ENCODE results near the gene CDH4. TPM values are rescaled to one million over a fixed set of nuclear protein-coding genes. Genes with fewer than 3 reads are reported as not detected.

CDH4 gene
- total and polyA plus RNA-seq, 2 of the 13 experiments (the other 11 are each of a cell fraction or from before 2014, with no cell fraction given) = not detected

DNA sequence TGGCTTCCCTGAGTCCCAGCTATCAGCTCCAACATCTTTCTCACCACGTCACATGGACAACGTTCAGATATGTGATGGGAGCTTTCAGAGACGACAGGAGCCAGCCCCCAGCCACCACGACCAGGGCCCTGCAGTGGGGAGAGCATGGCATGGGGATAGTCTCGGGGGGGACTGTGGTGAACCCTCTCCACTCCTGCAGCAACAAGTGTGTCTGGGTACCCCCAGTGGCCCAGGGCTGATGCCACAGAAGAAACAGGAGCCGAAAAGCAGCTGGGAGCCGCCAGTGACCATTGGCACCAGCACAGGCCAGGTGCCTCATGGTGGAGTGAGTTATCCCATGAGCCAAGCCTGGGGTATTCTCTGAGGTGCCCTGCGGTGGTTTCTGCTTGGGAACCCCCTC is 473.9 kb downstream of the CDH4 start:
- TF ChIP-seq POLR2A (IDR thresholded peaks at IDR 0.05; ENCODE audit: insufficient read depth in 1 of 2, low read depth in 2 of 2, low read length in 2 of 2) = no peak
- TF ChIP-seq HNRNPK (IDR thresholded peaks at IDR 0.05; ENCODE audit: low read depth, low read length, poor library complexity, severe bottlenecking) = no peak
- TF ChIP-seq ZNF460 (CRISPR knock-in tag; IDR thresholded peaks at IDR 0.05; ENCODE audit: borderline replicate concordance) = no peak
- TF ChIP-seq, protein P1, sequence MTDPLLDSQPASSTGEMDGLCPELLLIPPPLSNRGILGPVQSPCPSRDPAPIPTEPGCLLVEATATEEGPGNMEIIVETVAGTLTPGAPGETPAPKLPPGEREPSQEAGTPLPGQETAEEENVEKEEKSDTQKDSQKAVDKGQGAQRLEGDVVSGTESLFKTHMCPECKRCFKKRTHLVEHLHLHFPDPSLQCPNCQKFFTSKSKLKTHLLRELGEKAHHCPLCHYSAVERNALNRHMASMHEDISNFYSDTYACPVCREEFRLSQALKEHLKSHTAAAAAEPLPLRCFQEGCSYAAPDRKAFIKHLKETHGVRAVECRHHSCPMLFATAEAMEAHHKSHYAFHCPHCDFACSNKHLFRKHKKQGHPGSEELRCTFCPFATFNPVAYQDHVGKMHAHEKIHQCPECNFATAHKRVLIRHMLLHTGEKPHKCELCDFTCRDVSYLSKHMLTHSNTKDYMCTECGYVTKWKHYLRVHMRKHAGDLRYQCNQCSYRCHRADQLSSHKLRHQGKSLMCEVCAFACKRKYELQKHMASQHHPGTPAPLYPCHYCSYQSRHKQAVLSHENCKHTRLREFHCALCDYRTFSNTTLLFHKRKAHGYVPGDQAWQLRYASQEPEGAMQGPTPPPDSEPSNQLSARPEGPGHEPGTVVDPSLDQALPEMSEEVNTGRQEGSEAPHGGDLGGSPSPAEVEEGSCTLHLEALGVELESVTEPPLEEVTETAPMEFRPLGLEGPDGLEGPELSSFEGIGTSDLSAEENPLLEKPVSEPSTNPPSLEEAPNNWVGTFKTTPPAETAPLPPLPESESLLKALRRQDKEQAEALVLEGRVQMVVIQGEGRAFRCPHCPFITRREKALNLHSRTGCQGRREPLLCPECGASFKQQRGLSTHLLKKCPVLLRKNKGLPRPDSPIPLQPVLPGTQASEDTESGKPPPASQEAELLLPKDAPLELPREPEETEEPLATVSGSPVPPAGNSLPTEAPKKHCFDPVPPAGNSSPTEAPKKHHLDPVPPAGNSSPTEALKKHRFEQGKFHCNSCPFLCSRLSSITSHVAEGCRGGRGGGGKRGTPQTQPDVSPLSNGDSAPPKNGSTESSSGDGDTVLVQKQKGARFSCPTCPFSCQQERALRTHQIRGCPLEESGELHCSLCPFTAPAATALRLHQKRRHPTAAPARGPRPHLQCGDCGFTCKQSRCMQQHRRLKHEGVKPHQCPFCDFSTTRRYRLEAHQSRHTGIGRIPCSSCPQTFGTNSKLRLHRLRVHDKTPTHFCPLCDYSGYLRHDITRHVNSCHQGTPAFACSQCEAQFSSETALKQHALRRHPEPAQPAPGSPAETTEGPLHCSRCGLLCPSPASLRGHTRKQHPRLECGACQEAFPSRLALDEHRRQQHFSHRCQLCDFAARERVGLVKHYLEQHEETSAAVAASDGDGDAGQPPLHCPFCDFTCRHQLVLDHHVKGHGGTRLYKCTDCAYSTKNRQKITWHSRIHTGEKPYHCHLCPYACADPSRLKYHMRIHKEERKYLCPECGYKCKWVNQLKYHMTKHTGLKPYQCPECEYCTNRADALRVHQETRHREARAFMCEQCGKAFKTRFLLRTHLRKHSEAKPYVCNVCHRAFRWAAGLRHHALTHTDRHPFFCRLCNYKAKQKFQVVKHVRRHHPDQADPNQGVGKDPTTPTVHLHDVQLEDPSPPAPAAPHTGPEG (CRISPR knock-in tag; IDR thresholded peaks at IDR 0.05) = no peak
- no peak for TF ChIP-seq HOXA3 (CRISPR knock-in tag; IDR thresholded peaks at IDR 0.05)
- TF ChIP-seq ZNF343 (CRISPR knock-in tag; IDR thresholded peaks at IDR 0.05) = no peak
- TF ChIP-seq, protein P2, sequence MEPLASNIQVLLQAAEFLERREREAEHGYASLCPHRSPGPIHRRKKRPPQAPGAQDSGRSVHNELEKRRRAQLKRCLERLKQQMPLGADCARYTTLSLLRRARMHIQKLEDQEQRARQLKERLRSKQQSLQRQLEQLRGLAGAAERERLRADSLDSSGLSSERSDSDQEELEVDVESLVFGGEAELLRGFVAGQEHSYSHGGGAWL (CRISPR knock-in tag; IDR thresholded peaks at IDR 0.05) = no peak
- TF ChIP-seq, protein P3, sequence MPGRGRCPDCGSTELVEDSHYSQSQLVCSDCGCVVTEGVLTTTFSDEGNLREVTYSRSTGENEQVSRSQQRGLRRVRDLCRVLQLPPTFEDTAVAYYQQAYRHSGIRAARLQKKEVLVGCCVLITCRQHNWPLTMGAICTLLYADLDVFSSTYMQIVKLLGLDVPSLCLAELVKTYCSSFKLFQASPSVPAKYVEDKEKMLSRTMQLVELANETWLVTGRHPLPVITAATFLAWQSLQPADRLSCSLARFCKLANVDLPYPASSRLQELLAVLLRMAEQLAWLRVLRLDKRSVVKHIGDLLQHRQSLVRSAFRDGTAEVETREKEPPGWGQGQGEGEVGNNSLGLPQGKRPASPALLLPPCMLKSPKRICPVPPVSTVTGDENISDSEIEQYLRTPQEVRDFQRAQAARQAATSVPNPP (CRISPR knock-in tag; IDR thresholded peaks at IDR 0.05) = no peak
- TF ChIP-seq NFE2L2 (IDR thresholded peaks at IDR 0.05; ENCODE audit: low read length) = no peak
- TF ChIP-seq REXO4 (CRISPR knock-in tag; IDR thresholded peaks at IDR 0.05; ENCODE audit: borderline replicate concordance) = no peak
- TF ChIP-seq, protein P4, sequence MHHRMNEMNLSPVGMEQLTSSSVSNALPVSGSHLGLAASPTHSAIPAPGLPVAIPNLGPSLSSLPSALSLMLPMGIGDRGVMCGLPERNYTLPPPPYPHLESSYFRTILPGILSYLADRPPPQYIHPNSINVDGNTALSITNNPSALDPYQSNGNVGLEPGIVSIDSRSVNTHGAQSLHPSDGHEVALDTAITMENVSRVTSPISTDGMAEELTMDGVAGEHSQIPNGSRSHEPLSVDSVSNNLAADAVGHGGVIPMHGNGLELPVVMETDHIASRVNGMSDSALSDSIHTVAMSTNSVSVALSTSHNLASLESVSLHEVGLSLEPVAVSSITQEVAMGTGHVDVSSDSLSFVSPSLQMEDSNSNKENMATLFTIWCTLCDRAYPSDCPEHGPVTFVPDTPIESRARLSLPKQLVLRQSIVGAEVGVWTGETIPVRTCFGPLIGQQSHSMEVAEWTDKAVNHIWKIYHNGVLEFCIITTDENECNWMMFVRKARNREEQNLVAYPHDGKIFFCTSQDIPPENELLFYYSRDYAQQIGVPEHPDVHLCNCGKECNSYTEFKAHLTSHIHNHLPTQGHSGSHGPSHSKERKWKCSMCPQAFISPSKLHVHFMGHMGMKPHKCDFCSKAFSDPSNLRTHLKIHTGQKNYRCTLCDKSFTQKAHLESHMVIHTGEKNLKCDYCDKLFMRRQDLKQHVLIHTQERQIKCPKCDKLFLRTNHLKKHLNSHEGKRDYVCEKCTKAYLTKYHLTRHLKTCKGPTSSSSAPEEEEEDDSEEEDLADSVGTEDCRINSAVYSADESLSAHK (CRISPR knock-in tag; IDR thresholded peaks at IDR 0.05; ENCODE audit: borderline replicate concordance) = no peak
- no peak for TF ChIP-seq TCF7L2 (IDR thresholded peaks at IDR 0.05; ENCODE audit: low read depth, low read length)
- FAIRE-seq = no peak
- no TSS peak for BruUV-seq (replicated peaks)
- peaks cover 1 to 43% of the 10 kb centered on the region in 2 experiments; a peak in 4 of 5 replicates for H3K27me3 ChIP-seq (ENCODE audit: control insufficient read depth in 1 of 2, insufficient read depth in 2 of 2, low read length in 2 of 2)
- H3K9ac ChIP-seq (ENCODE audit: insufficient read depth, low read depth, low read length) = no peak overlapping the region
- H3K4me2 ChIP-seq (ENCODE audit: low read depth, low read length) = no peak overlapping the region
- 0% methylated on average over 6 of the region's 8 CpGs for WGBS (ENCODE audit: low lambda C conversion rate)
- in situ Hi-C loops (cut with HindIII; ENCODE audit: extremely low pct_ligation_motif_present, low pct_unique_long_range_greater_than_20kb) (no loop called here), intact Hi-C loops (cut with micrococcal nuclease; ENCODE audit: unreplicated experiment) (no loop called here)
- no peak overlapping the region for H3K4me3 ChIP-seq (replicated peaks in 1 of 3; ENCODE audit: insufficient read depth in 1 of 3, low read depth in 2 of 3, low read length in 3 of 3)
- H3K27ac ChIP-seq (ENCODE audit: extremely low read length, insufficient read depth, low read length) = no peak overlapping the region
- ChIA-PET CTCF (ENCODE audit: low intra/inter-chr PET ratio, low total read pairs) (no interaction called here), POLR2A (no interaction called here)
- no peak for ATAC-seq
- no peaks in the 10 kb centered on the region for H3K36me3 ChIP-seq (replicated peaks in 1 of 2; ENCODE audit: control insufficient read depth in 1 of 2, insufficient read depth in 2 of 2, low read length in 2 of 2)
- no peaks in the 10 kb centered on the region for H3K79me2 ChIP-seq (ENCODE audit: insufficient read depth, low read length)
- peaks cover 12% of the 10 kb centered on the region; the same call in 1 of the 2 replicates for H3K4me1 ChIP-seq (ENCODE audit: insufficient read depth, low read length)
- H2AFZ ChIP-seq (ENCODE audit: low read length) = no peak overlapping the region
- peaks cover 8% of the 10 kb centered on the region; the same call in 1 of the 2 replicates for H3K9me3 ChIP-seq (ENCODE audit: low read length)
- no peaks in the 10 kb centered on the region; the same call in 1 of the 2 replicates for H4K20me1 ChIP-seq (ENCODE audit: insufficient read depth, low read length)
- no peak for DNase-seq (ENCODE audit: low spot score)

Measured in HepG2 (cell line).